ENCODE results near the gene SLC15A1. TPM values are rescaled to one million over a fixed set of nuclear protein-coding genes. Genes with fewer than 3 reads are reported as not detected.

SLC15A1 gene
- total RNA-seq, 1 experiment from 2014 or later, result 1.9 TPM

GRCh38 chr13:98717256-98717655 lies 35.2 kb downstream of the SLC15A1 start:
- Histone ChIP-seq H3K14ac (ENCODE audit: insufficient read depth, low read length) (no peak overlapping the region), H3K4me1 (ENCODE audit: insufficient read depth, low read length) (no peaks in the 10 kb centered on the region), H2BK12ac (ENCODE audit: insufficient read length, low read depth, low read length) (no peak overlapping the region), H3K9ac (ENCODE audit: extremely low read depth, insufficient read length, low read length) (no peak overlapping the region), H3K27me3 (ENCODE audit: insufficient read depth, low read length) (no peaks in the 10 kb centered on the region), H3K23me2 (ENCODE audit: insufficient read length, low read depth, low read length, poor library complexity, severe bottlenecking) (no peaks in the 10 kb centered on the region), H3K23ac (ENCODE audit: insufficient read length, low read depth, low read length) (no peak overlapping the region), H2BK20ac (ENCODE audit: low read depth, low read length, poor library complexity, severe bottlenecking) (no peak overlapping the region), H4K91ac (ENCODE audit: insufficient read length, low read depth, low read length) (no peak overlapping the region), H4K8ac (replicated peaks; ENCODE audit: insufficient read length, low read depth, low read length) (no peak overlapping the region), H2AK5ac (ENCODE audit: insufficient read length, low read length) (no peak overlapping the region), H4K5ac (ENCODE audit: insufficient read length, low read depth, low read length) (no peak overlapping the region), H3K56ac (ENCODE audit: insufficient read length, low read depth, low read length) (no peak overlapping the region), H3K79me1 (ENCODE audit: insufficient read depth, low read depth, low read length, poor library complexity, severe bottlenecking) (no peaks in the 10 kb centered on the region), H3K4ac (ENCODE audit: low read depth, low read length) (no peak overlapping the region), H3K9me3 (ENCODE audit: control insufficient read depth, low read depth, low read length) (no peaks in the 10 kb centered on the region), H4K20me1 (ENCODE audit: control insufficient read depth, insufficient read depth, insufficient read length) (no peaks in the 10 kb centered on the region), H3K4me2 (ENCODE audit: insufficient read depth, insufficient read length, low read length) (no peak overlapping the region), H3K79me2 (ENCODE audit: insufficient read depth, low read length) (no peaks in the 10 kb centered on the region), H3K27ac (ENCODE audit: insufficient read length, low read depth, low read length) (no peak overlapping the region), H2BK5ac (ENCODE audit: insufficient read length, low read length) (no peak overlapping the region), H3K18ac (ENCODE audit: insufficient read length, low read depth, low read length) (no peak overlapping the region), H2BK120ac (ENCODE audit: low read depth, low read length, poor library complexity, severe bottlenecking) (no peak overlapping the region), H3T11ph (ENCODE audit: low read length) (no peak overlapping the region), H2BK15ac (ENCODE audit: low read depth, low read length) (no peak overlapping the region), H2AFZ (ENCODE audit: low read length) (no peak overlapping the region)
- TF ChIP-seq CTCF (conservative IDR thresholded peaks at IDR 0.05), result no peak
- no CpG with 5 or more reads among the region's 5 CpGs for WGBS (ENCODE audit: extremely low coverage, insufficient read length, low lambda C conversion rate)
- Mint-ChIP-seq H3K4me1 (no peaks in the 10 kb centered on the region), H3K36me3 (ENCODE audit: insufficient read depth in 1 of 3, low read depth in 3 of 3) (no peaks in the 10 kb centered on the region), H3K27ac (no peak overlapping the region), H3K27me3 (ENCODE audit: low read depth) (no peaks in the 10 kb centered on the region), H3K4me3 (no peak overlapping the region), H3K9me3 (no peaks in the 10 kb centered on the region)
- no peak for DNase-seq

All from H9 (cell line).